IMR-90 (cell line): Measurements from ENCODE around the gene CYP2F1. TPM values are rescaled to one million over a fixed set of nuclear protein-coding genes. Genes with fewer than 3 reads are reported as not detected.

ENCODE experiments used
- ATAC-seq: fragments of 200-7000 bp; cut with Tn5 transposase; 2 replicates; pipeline ENCODE4 v1.9.1; 2020; ENCODE audit warnings: low read depth, mild to moderate bottlenecking, moderate library complexity
- BruUV-seq: library from RNA; stranded (reverse); fragments of 400-500 nt; replicated peaks from 2 replicates; lab custom pipeline; 2021; lab: Mats Ljungman, UMichigan
- CTCF ChIA-PET: fragments of 300-600 bp; formaldehyde crosslinking; extraction: SDS; loops from one replicate; lab custom pipeline; 2021; ENCODE audit warnings: antibody characterized with exemption; lab: Yijun Ruan, JAX
- POLR2A ChIA-PET: fragments of 300-600 bp; sonication (Branson Sonifier 250); formaldehyde crosslinking; loops from one replicate; lab custom pipeline; 2022; ENCODE audit warnings: antibody characterized with exemption; ENCODE audit not compliant: unreplicated experiment; lab: Charles Lee
- DNase-seq: peaks from one replicate; pipeline ENCODE4 v3.0.0; 2013
- H2AFZ ChIP-seq: replicated peaks from 2 replicates; pipeline ENCODE3; 2013; ENCODE audit warnings: low read length, mild to moderate bottlenecking; ENCODE audit not compliant: poor library complexity
- H2AK5ac ChIP-seq: 2 replicates; pipeline ENCODE4 v1.6.1; 2013; ENCODE audit warnings: low read depth, low read length, inconsistent platforms
- H2AK9ac ChIP-seq: replicated peaks from 2 replicates; pipeline ENCODE3; 2013; ENCODE audit warnings: mild to moderate bottlenecking, low read depth, low read length, moderate library complexity; ENCODE audit not compliant: poor library complexity
- H2BK120ac ChIP-seq: 2 replicates; pipeline ENCODE4 v1.6.1; 2013; ENCODE audit warnings: low read depth, low read length, inconsistent platforms
- H2BK15ac ChIP-seq: 3 replicates; pipeline ENCODE4 v1.6.1; 2013; ENCODE audit warnings: low read depth, low read length, inconsistent platforms
- H2BK20ac ChIP-seq: 2 replicates; pipeline ENCODE4 v1.6.1; 2013; ENCODE audit warnings: low read depth, mild to moderate bottlenecking, inconsistent platforms, low read length, moderate library complexity
- H2BK5ac ChIP-seq: 2 replicates; pipeline ENCODE4 v1.6.1; 2013; ENCODE audit warnings: mild to moderate bottlenecking, low read depth, low read length, inconsistent platforms; ENCODE audit not compliant: poor library complexity, severe bottlenecking
- H3K14ac ChIP-seq: replicated peaks from 2 replicates; pipeline ENCODE4 v1.6.1; 2013; ENCODE audit warnings: low read depth, low read length, inconsistent platforms
- H3K18ac ChIP-seq: 2 replicates; pipeline ENCODE4 v1.6.1; 2013; ENCODE audit warnings: low read depth, low read length, control low read depth
- H3K23ac ChIP-seq: 2 replicates; pipeline ENCODE4 v1.6.1; 2013; ENCODE audit warnings: low read depth, low read length, inconsistent platforms
- H3K27ac ChIP-seq: 2 replicates; pipeline ENCODE4 v1.5.1; 2013; ENCODE audit warnings: mild to moderate bottlenecking, control low read depth, low read length; ENCODE audit not compliant: insufficient read depth
- H3K27me3 ChIP-seq: 2 replicates; pipeline ENCODE4 v1.6.1; 2013; ENCODE audit warnings: low read length; ENCODE audit not compliant: control insufficient read depth, insufficient read depth
- H3K36me3 ChIP-seq: 2 replicates; pipeline ENCODE4 v1.6.1; 2013; ENCODE audit warnings: low read length, mixed read lengths; ENCODE audit not compliant: control insufficient read depth, insufficient read depth
- H3K4ac ChIP-seq: 2 replicates; pipeline ENCODE4 v1.6.1; 2013; ENCODE audit warnings: low read depth, low read length, inconsistent platforms
- H3K4me1 ChIP-seq: 2 replicates; pipeline ENCODE4 v1.6.1; 2013; ENCODE audit warnings: low read length, mixed read lengths; ENCODE audit not compliant: control insufficient read depth, insufficient read depth
- H3K4me2 ChIP-seq: 2 replicates; pipeline ENCODE4 v1.6.1; 2013; ENCODE audit warnings: low read depth, mild to moderate bottlenecking, control low read depth, low read length, moderate library complexity
- H3K4me3 ChIP-seq: 2 replicates; pipeline ENCODE4 v1.5.1; 2013; ENCODE audit warnings: low read depth, mild to moderate bottlenecking, control low read depth, low read length, moderate library complexity; ENCODE audit not compliant: insufficient read depth
- H3K56ac ChIP-seq: 2 replicates; pipeline ENCODE4 v1.6.1; 2013; ENCODE audit warnings: low read length, inconsistent platforms; ENCODE audit not compliant: insufficient read depth; ENCODE audit errors: extremely low read depth
- H3K79me1 ChIP-seq, 2 experiments: 2 replicates each; pipeline ENCODE4 v1.6.1; 2013; ENCODE audit warnings: low read length in 2 of 2, inconsistent platforms in 1 of 2, low read depth in 1 of 2
- H3K9ac ChIP-seq: 2 replicates; pipeline ENCODE4 v1.6.1; 2013; ENCODE audit warnings: low read depth, low read length, control low read depth
- H3K9me1 ChIP-seq: 2 replicates; pipeline ENCODE4 v1.6.1; 2013; ENCODE audit warnings: low read length, inconsistent platforms; ENCODE audit not compliant: insufficient read depth
- H3K9me3 ChIP-seq: 2 replicates; pipeline ENCODE4 v1.6.1; 2013; ENCODE audit warnings: low read length; ENCODE audit not compliant: control insufficient read depth, insufficient read depth
- H4K20me1 ChIP-seq: 2 replicates; pipeline ENCODE4 v1.6.1; 2013; ENCODE audit warnings: low read length, inconsistent platforms; ENCODE audit not compliant: insufficient read depth
- H4K5ac ChIP-seq: 2 replicates; pipeline ENCODE4 v1.6.1; 2013; ENCODE audit warnings: mild to moderate bottlenecking, low read depth, low read length, control low read depth
- H4K8ac ChIP-seq, 2 experiments: 2 replicates each; pipeline ENCODE4 v1.6.1; 2013; ENCODE audit warnings: low read depth in 2 of 2, low read length in 2 of 2, control low read depth in 1 of 2, inconsistent platforms in 1 of 2
- H4K91ac ChIP-seq: 2 replicates; pipeline ENCODE4 v1.6.1; 2013; ENCODE audit warnings: low read depth, low read length, inconsistent platforms; ENCODE audit not compliant: insufficient read depth
- BHLHE40 ChIP-seq: fragments of 150-350 bp; IDR thresholded peaks from 2 replicates; pipeline ENCODE4 v1.6.1; 2016; ENCODE audit warnings: mild to moderate bottlenecking, low read depth, low read length
- CEBPB ChIP-seq: IDR thresholded peaks from 2 replicates; pipeline ENCODE4 v1.6.1; 2012; ENCODE audit warnings: low read depth, low read length, improper control_type of control experiment
- CHD1 ChIP-seq: IDR thresholded peaks from 2 replicates; pipeline ENCODE4 v1.6.1; 2012; ENCODE audit warnings: low read depth, low read length, improper control_type of control experiment
- FOS ChIP-seq: fragments of 150-350 bp; IDR thresholded peaks from 2 replicates; pipeline ENCODE4 v1.6.1; 2016; ENCODE audit warnings: low read depth, low read length
- MAFK ChIP-seq: IDR thresholded peaks from 2 replicates; pipeline ENCODE4 v1.6.1; 2012; ENCODE audit warnings: low read depth, low read length, improper control_type of control experiment
- MAZ ChIP-seq: IDR thresholded peaks from 2 replicates; pipeline ENCODE4 v1.6.1; 2012; ENCODE audit warnings: low read depth, mild to moderate bottlenecking, low read length, improper control_type of control experiment, moderate library complexity, borderline replicate concordance
- MXI1 ChIP-seq: IDR thresholded peaks from 2 replicates; pipeline ENCODE4 v1.6.1; 2012; ENCODE audit warnings: low read depth, mild to moderate bottlenecking, low read length, moderate library complexity, borderline replicate concordance
- NFE2L2 ChIP-seq: fragments of 150-350 bp; IDR thresholded peaks from 2 replicates; pipeline ENCODE4 v1.6.1; 2016; ENCODE audit warnings: low read depth, mild to moderate bottlenecking, low read length
- POLR2A ChIP-seq: IDR thresholded peaks from 2 replicates; pipeline ENCODE4 v1.6.1; 2012; ENCODE audit warnings: mild to moderate bottlenecking, low read depth, low read length
- RCOR1 ChIP-seq: IDR thresholded peaks from 2 replicates; pipeline ENCODE4 v1.6.1; 2012; ENCODE audit warnings: mild to moderate bottlenecking, low read length, improper control_type of control experiment; ENCODE audit not compliant: insufficient replicate concordance
- RFX5 ChIP-seq: IDR thresholded peaks from 2 replicates; pipeline ENCODE4 v1.8.0; 2012; ENCODE audit warnings: low read depth, mild to moderate bottlenecking, low read length, moderate library complexity
- WGBS, 2 experiments: methylation state at CpG; one replicate each; pipeline versions ENCODE4 v1.1.5 to v1.1.7; 2013; ENCODE audit warnings: missing lambda C conversion rate in 2 of 2; ENCODE audit not compliant: insufficient read length in 1 of 2; ENCODE audit errors: extremely low coverage in 2 of 2; 5-methylcytosine and 5-hydroxymethylcytosine counted together
- dilution Hi-C: fragments of 300-500 bp; cut with HindIII; formaldehyde crosslinking; loops from one replicate; pipeline ENCODE4 v1.14.3; 2018; ENCODE audit warnings: low sequenced_read_pairs; ENCODE audit not compliant: unreplicated experiment
- in situ Hi-C: fragments of 300-500 bp; cut with MboI; formaldehyde crosslinking; loops from 3 replicates; pipeline ENCODE4 v1.14.3; 2019; ENCODE audit warnings: low sequenced_read_pairs, inconsistent platforms, mixed read lengths
- intact Hi-C: fragments of 100-400 bp; cut with micrococcal nuclease; formaldehyde crosslinking; loops from 2 replicates; pipeline ENCODE4 v1.10.0; 2022
- polyA plus RNA-seq, 3 experiments: library from polyadenylated mRNA; depleted of rRNA; stranded (reverse); fragments of >200 nt; gene quantifications; 2 replicates each; pipeline ENCODE4 v1.2.3, GENCODE V29; 2012; ENCODE audit warnings: low replicate concordance in 1 of 3
- total RNA-seq: library from RNA; depleted of rRNA; stranded (reverse); fragments of >200 nt; gene quantifications from 2 replicates; pipeline ENCODE4 v1.2.3, GENCODE V29; 2012
- TF ChIP-seq, protein P1 (sequence below): fragments of 150-350 bp; IDR thresholded peaks from 2 replicates; pipeline ENCODE4 v1.6.1; 2017; ENCODE audit warnings: mild to moderate bottlenecking, antibody characterized with exemption, low read length, low read depth
- TF ChIP-seq, protein P2 (sequence below): conservative IDR thresholded peaks from 2 replicates; pipeline ENCODE4 v1.5.1; 2012; ENCODE audit warnings: mild to moderate bottlenecking, low read depth, low read length, improper control_type of control experiment
- TF ChIP-seq, protein P3 (sequence below): fragments of 150-350 bp; IDR thresholded peaks from 2 replicates; pipeline ENCODE4 v1.6.1; 2016; ENCODE audit warnings: low read depth, mild to moderate bottlenecking, low read length, moderate library complexity, borderline replicate concordance

CYP2F1 gene
- total and polyA plus RNA-seq, 2 of the 4 experiments (the other 2 are of a cell fraction) = not detected

DNA sequence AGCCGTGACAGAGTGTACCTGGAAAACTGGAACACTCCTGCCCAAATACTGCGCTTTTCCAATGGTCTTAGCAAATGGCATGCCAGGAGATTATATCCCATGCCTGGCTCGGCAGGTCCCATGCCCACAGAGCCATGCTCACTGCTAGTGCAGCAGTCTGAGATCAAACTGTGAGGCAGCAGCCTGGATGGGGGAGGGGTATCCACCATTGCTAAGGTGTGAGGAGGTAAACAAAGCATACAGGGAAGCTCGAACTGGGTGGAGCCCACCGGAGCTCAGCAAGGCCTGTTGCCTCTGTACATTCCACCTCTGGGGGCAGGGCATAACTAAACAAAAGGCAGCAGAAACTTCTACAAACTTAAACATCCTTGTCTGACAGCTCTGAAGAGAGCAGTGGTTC lies 15.5 kb upstream of the CYP2F1 start:
- H3K56ac ChIP-seq = no peak overlapping the region
- no peak overlapping the region for H2BK20ac ChIP-seq
- no peaks in the 10 kb centered on the region for H3K4me1 ChIP-seq
- no peak overlapping the region for H4K5ac ChIP-seq
- no peak overlapping the region for H2BK5ac ChIP-seq
- H3K14ac ChIP-seq = no peak overlapping the region
- H2BK120ac ChIP-seq = no peak overlapping the region
- H2AK5ac ChIP-seq = no peak overlapping the region
- no peaks in the 10 kb centered on the region for H3K79me1 ChIP-seq
- WGBS, 2 experiments = 43% methylated on average over 1 of the region's 5 CpGs; no CpG with 5 or more reads in 1 of the 2 experiments
- H2AK9ac ChIP-seq = no peak overlapping the region
- POLR2A ChIA-PET = no interaction called here
- H3K27ac ChIP-seq = no peak overlapping the region
- no peaks in the 10 kb centered on the region for H4K20me1 ChIP-seq
- CTCF ChIA-PET = no interaction called here
- no peaks in the 10 kb centered on the region for H3K36me3 ChIP-seq
- no peak overlapping the region for H3K18ac ChIP-seq
- intact Hi-C loops (no loop called here), dilution Hi-C loops (no loop called here), in situ Hi-C loops (no loop called here)
- no peak for TF ChIP-seq BHLHE40
- no peak for TF ChIP-seq CEBPB
- TF ChIP-seq MAZ = no peak
- TF ChIP-seq, protein P1, sequence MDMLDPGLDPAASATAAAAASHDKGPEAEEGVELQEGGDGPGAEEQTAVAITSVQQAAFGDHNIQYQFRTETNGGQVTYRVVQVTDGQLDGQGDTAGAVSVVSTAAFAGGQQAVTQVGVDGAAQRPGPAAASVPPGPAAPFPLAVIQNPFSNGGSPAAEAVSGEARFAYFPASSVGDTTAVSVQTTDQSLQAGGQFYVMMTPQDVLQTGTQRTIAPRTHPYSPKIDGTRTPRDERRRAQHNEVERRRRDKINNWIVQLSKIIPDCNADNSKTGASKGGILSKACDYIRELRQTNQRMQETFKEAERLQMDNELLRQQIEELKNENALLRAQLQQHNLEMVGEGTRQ = no peak
- TF ChIP-seq NFE2L2 = no peak
- TF ChIP-seq RCOR1 = no peak
- TF ChIP-seq MXI1 = no peak
- no peak for TF ChIP-seq RFX5
- TF ChIP-seq POLR2A = no peak
- TF ChIP-seq MAFK = no peak
- no peak for TF ChIP-seq CHD1
- TF ChIP-seq, protein P2, sequence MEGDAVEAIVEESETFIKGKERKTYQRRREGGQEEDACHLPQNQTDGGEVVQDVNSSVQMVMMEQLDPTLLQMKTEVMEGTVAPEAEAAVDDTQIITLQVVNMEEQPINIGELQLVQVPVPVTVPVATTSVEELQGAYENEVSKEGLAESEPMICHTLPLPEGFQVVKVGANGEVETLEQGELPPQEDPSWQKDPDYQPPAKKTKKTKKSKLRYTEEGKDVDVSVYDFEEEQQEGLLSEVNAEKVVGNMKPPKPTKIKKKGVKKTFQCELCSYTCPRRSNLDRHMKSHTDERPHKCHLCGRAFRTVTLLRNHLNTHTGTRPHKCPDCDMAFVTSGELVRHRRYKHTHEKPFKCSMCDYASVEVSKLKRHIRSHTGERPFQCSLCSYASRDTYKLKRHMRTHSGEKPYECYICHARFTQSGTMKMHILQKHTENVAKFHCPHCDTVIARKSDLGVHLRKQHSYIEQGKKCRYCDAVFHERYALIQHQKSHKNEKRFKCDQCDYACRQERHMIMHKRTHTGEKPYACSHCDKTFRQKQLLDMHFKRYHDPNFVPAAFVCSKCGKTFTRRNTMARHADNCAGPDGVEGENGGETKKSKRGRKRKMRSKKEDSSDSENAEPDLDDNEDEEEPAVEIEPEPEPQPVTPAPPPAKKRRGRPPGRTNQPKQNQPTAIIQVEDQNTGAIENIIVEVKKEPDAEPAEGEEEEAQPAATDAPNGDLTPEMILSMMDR = no peak
- TF ChIP-seq, protein P3, sequence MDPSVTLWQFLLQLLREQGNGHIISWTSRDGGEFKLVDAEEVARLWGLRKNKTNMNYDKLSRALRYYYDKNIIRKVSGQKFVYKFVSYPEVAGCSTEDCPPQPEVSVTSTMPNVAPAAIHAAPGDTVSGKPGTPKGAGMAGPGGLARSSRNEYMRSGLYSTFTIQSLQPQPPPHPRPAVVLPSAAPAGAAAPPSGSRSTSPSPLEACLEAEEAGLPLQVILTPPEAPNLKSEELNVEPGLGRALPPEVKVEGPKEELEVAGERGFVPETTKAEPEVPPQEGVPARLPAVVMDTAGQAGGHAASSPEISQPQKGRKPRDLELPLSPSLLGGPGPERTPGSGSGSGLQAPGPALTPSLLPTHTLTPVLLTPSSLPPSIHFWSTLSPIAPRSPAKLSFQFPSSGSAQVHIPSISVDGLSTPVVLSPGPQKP = no peak
- no peak for TF ChIP-seq FOS
- H3K4me2 ChIP-seq = no peak overlapping the region
- H3K23ac ChIP-seq = no peak overlapping the region
- no TSS peak for BruUV-seq
- no peak overlapping the region for H3K9ac ChIP-seq
- no peak overlapping the region for H4K91ac ChIP-seq
- no peak overlapping the region for H3K4me3 ChIP-seq
- DNase-seq = no peak
- no peak for ATAC-seq
- H2AFZ ChIP-seq = no peak overlapping the region
- no peak overlapping the region for H4K8ac ChIP-seq
- no peak overlapping the region for H3K4ac ChIP-seq
- H2BK15ac ChIP-seq = no peak overlapping the region
- no peaks in the 10 kb centered on the region for H3K9me3 ChIP-seq
- no peaks in the 10 kb centered on the region for H3K9me1 ChIP-seq
- H3K27me3 ChIP-seq = peaks cover 3% of the 10 kb centered on the region; the same call in 1 of the 2 replicates
